ENCODE results near the gene CCDC60.

Gene CCDC60

GRCh38 chr12:119528241-119528640 lies 193.7 kb downstream of the CCDC60 start:
- peak; percentile 41 for DNase-seq (ENCODE audit: low read depth, low spot score)

GRCh38 chr12:119540476-119540875 lies 205.9 kb downstream of the CCDC60 start:
- no peak for DNase-seq (ENCODE audit: low read depth, low spot score)

- peak; percentile 86 for DNase-seq (ENCODE audit: low read depth, low spot score)
These were observed 210.5 kb downstream of the CCDC60 start for GRCh38 chr12:119544765-119545625.

GRCh38 chr12:119546340-119546739 lies 211.8 kb downstream of the CCDC60 start:
- DNase-seq (ENCODE audit: low read depth, low spot score), result no peak

- no peak for DNase-seq (ENCODE audit: low read depth, low spot score)
These were observed 212.5 kb downstream of the CCDC60 start for GRCh38 chr12:119547001-119547400.

- DNase-seq (ENCODE audit: low read depth, low spot score), result no peak
These were observed 222.3 kb downstream of the CCDC60 start for GRCh38 chr12:119556854-119557253.

GRCh38 chr12:119565404-119565803 lies 230.9 kb downstream of the CCDC60 start:
- no peak for DNase-seq (ENCODE audit: low read depth, low spot score)

GRCh38 chr12:119570771-119571170 lies 236.2 kb downstream of the CCDC60 start:
- DNase-seq (ENCODE audit: low read depth, low spot score), result no peak

GRCh38 chr12:119573086-119573485 lies 238.6 kb downstream of the CCDC60 start:
- DNase-seq (ENCODE audit: low read depth, low spot score), result no peak

GRCh38 chr12:119574255-119574654 lies 239.7 kb downstream of the CCDC60 start:
- no peak for DNase-seq (ENCODE audit: low read depth, low spot score)

- no peak for DNase-seq (ENCODE audit: low read depth, low spot score)
These were observed 241.7 kb downstream of the CCDC60 start for GRCh38 chr12:119576118-119576810.

- DNase-seq (ENCODE audit: low read depth, low spot score), result no peak
These were observed 242.4 kb downstream of the CCDC60 start for GRCh38 chr12:119576915-119577314.

GRCh38 chr12:119578112-119578511 lies 243.6 kb downstream of the CCDC60 start:
- no peak for DNase-seq (ENCODE audit: low read depth, low spot score)

- DNase-seq (ENCODE audit: low read depth, low spot score), result no peak
These were observed 254.6 kb downstream of the CCDC60 start for GRCh38 chr12:119589097-119589496.

GRCh38 chr12:119589634-119590033 lies 255.1 kb downstream of the CCDC60 start:
- DNase-seq (ENCODE audit: low read depth, low spot score), result no peak
